ENCODE data around the gene VAV2.

Gene VAV2

DNA sequence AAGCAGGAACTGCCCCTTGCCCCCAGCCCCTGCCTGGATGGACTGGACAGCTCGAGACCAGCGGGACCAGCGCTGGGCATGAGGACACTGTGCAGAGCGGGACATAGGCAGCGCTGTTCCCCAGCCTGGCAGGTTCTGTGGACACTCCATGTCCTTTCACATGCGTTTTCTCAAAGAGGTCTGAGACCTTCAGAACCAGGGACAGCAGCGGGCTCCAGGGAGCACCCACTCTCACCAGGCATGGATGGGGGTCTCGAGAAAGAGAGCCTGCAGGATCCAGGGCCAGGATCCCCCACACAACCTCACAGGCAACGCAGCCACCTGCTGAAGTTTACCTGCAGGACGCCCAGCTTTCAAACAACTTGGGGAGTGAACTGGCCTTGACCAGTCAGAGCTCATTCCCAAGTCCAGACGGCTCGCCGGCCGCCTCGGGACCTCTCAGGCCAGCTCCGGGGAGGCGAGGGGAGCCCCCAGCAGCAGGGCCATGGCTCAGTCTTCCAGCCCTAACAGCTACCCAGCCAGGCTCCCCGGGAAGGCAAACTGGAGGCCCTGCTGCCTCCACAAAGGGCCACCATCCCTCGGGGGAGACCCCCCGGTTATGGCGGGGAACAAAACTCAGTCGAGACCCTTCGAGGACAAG, 181.4 kb downstream of the VAV2 start:
- ATAC-seq (replicated peaks) (no peak), DNase-seq (no peak)
- Mint-ChIP-seq H3K36me3 (ENCODE audit: insufficient read depth) (no peaks in the 10 kb centered on the region), H3K9me3 (no peaks in the 10 kb centered on the region), H3K4me1 (ENCODE audit: low read depth in 2 of 2) (no peaks in the 10 kb centered on the region), H3K27me3 (no peaks in the 10 kb centered on the region), H3K27ac (no peak overlapping the region), H3K4me3 (no peak overlapping the region)

DNA sequence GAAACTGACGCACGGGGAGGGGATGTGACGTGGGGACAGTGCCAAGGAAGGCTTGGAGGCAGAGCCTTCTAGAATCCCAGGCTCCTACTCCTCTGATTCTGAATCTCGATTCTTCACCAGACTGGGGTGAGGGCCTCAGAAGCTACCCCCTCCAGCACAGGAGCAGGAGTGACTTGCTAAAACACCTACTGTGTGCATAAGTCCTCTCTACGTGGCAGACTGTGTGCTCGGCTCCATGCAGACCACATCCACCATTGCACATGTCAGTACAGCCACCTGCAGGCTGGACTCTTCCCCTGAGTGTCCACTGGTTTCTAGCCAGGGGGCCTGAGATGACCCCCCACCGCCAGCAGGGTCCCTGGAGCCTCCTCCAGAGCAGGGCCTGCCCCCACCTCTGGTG, 182.8 kb downstream of the VAV2 start:
- Mint-ChIP-seq H3K27ac (no peak overlapping the region), H3K9me3 (no peaks in the 10 kb centered on the region), H3K36me3 (ENCODE audit: insufficient read depth) (no peaks in the 10 kb centered on the region), H3K4me1 (ENCODE audit: low read depth in 2 of 2) (no peaks in the 10 kb centered on the region), H3K27me3 (no peaks in the 10 kb centered on the region), H3K4me3 (no peak overlapping the region)
- no peak for ATAC-seq (replicated peaks)
- no peak for DNase-seq

DNA sequence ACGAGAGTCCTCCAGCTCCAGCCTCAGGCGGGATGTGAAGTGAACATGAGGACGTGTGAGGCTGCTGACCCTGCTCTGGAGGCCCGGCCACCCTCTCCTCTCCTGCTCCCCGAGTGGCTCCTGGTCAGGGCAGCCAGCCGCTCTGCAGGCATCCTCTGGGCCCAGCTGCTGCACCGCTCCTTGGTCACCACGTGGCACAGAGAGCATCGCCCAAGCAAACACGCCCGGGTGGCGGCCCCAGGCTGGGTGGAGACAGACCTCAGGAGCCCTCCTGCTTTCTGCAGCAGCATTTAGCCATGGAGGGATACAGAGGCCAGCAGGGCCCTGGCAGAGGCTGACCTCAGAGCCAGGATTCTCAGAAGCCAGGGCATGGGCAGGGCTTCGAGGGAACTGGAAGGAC, 184.3 kb downstream of the VAV2 start:
- H3K36me3 Mint-ChIP-seq (ENCODE audit: insufficient read depth): no peaks in the 10 kb centered on the region
- no peak overlapping the region for H3K4me3 Mint-ChIP-seq
- no peaks in the 10 kb centered on the region for H3K4me1 Mint-ChIP-seq (ENCODE audit: low read depth in 2 of 2)
- no peak overlapping the region for H3K27ac Mint-ChIP-seq
- H3K27me3 Mint-ChIP-seq: no peaks in the 10 kb centered on the region
- no peak for DNase-seq
- no peak for ATAC-seq (replicated peaks)
- H3K9me3 Mint-ChIP-seq: no peaks in the 10 kb centered on the region

DNA sequence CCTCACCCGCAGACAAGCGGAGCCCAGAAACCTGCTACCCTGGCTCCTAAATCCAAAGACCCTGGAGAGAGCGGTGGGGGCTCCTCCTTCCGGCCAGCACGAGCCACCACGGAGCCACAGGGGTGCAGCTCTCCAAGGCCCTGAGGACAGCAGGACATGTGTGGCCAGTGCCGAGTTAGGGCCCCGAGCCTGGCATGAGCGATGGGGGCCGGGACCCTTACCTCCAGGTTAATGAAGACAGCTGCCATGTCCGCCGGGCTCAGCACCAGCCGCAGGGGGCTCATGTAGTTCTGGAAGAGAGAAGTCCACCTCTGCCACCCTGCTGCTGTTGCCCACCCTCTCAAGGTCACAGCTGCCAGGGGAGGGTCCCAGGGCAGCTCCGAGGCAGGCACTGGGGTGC, 185.1 kb downstream of the VAV2 start:
- no peak overlapping the region for H3K4me3 Mint-ChIP-seq
- H3K4me1 Mint-ChIP-seq (ENCODE audit: low read depth in 2 of 2): no peaks in the 10 kb centered on the region
- H3K27me3 Mint-ChIP-seq: no peaks in the 10 kb centered on the region
- DNase-seq: no peak
- H3K27ac Mint-ChIP-seq: no peak overlapping the region
- no peaks in the 10 kb centered on the region for H3K9me3 Mint-ChIP-seq
- no peak for ATAC-seq (replicated peaks)
- no peaks in the 10 kb centered on the region for H3K36me3 Mint-ChIP-seq (ENCODE audit: insufficient read depth)

DNA sequence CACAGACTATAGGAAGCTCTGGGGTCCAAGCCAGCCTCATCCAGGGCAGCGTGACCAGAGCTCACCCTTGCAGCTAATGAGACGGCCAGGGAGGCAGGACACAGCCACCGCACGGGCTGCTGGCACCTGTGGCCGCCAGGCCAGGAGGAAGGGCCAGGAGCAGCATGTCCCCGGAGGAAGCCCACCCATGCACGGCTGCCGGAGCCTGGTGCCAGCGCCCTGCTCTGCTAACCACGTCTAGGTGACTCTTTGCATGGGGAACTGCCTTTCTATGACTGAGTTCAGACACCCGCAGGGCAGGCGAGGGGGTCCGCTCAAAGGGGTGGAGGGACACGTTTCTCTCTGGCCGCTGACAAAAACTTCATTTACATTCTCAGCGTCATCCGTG, 185.5 kb downstream of the VAV2 start:
- no peaks in the 10 kb centered on the region for H3K9me3 Mint-ChIP-seq
- ATAC-seq (replicated peaks) (no peak), DNase-seq (no peak)
- no peaks in the 10 kb centered on the region for H3K36me3 Mint-ChIP-seq (ENCODE audit: insufficient read depth)
- H3K4me3 Mint-ChIP-seq: no peak overlapping the region
- no peaks in the 10 kb centered on the region for H3K4me1 Mint-ChIP-seq (ENCODE audit: low read depth in 2 of 2)
- no peaks in the 10 kb centered on the region for H3K27me3 Mint-ChIP-seq
- no peak overlapping the region for H3K27ac Mint-ChIP-seq

DNA sequence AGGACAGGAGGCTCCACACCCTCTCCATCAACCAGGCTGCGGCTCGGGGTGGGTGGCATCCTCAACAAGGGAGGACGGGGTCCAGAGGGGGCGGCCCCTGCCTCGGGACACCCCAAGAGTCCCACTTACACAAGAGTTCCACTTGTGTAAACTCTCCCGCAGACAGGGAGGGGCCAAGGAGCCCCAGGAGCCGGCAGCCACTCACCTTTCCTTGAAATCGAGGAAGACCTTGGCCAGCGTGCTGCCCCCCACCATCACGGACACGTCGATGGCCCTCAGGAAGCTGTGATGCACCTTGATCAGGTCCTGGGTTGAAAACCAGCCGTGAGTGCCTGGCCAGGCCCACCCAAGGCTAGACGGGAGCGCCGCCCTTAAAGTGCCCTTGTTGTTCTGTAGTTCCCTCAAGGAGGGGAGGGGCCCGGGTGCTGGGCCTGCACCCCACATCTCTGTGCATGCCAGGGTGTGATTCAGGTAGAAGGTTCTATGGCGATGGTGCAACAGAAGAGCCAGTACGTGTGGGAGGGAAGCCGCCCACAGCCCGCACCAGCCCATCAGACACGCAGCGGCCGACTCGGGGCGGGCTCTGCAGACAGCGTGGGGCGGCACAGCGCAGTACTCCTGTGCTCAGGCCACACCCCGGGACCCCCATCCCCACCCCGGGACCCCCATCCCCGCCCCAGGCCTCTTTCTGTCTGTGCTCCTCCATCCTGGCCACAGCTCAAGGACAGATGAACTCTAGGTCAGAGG, 186.1 kb downstream of the VAV2 start:
- H3K27ac Mint-ChIP-seq: no peak overlapping the region
- no peak overlapping the region for H3K4me3 Mint-ChIP-seq
- no peak for ATAC-seq (replicated peaks)
- H3K36me3 Mint-ChIP-seq (ENCODE audit: insufficient read depth): no peaks in the 10 kb centered on the region
- H3K9me3 Mint-ChIP-seq: no peaks in the 10 kb centered on the region
- no peak for DNase-seq
- no peaks in the 10 kb centered on the region for H3K27me3 Mint-ChIP-seq
- H3K4me1 Mint-ChIP-seq (ENCODE audit: low read depth in 2 of 2): no peaks in the 10 kb centered on the region

DNA sequence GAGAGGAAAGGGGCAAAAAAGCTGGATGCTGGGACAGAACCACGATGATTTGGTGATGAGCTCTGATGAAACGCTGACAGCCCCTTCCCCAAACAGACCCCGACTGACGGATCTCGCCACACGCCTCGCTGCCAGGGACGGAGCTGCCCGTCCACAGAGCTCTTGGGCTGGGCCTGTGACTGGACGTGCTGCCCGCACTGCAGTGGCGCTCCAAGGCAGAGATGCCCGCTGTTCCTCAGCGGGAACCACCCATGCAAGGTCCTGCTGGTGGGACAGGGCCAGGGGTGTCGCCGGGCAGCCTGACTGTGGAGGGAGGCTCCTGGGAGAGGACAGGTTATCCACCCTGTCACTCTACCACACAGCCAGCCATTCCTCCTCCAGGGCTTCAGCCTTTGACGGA, 187.9 kb downstream of the VAV2 start:
- Mint-ChIP-seq H3K36me3 (ENCODE audit: insufficient read depth) (no peaks in the 10 kb centered on the region), H3K27ac (no peak overlapping the region), H3K4me1 (ENCODE audit: low read depth in 2 of 2) (no peaks in the 10 kb centered on the region), H3K9me3 (no peaks in the 10 kb centered on the region), H3K4me3 (no peak overlapping the region), H3K27me3 (no peaks in the 10 kb centered on the region)
- ATAC-seq (replicated peaks) (no peak), DNase-seq (no peak)

DNA sequence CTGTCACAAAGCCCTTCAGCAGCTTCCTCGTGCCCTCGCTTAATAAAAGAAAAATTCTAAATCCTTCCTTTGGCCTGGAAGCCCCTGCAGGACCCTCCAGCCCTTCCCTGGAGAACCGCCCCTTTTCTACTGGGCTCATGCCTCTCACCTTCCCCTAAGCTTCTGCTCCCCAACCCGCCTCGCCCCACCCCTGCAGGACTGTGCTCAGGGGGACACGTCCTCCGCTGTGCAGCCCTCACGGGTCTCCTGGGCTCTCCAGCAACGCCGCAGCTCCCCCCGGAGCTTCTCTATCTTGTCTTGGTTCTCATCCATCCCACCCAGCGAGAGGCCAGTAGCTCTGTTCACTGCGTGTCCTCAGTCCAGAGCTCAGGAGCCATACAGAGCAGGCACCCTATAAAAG, 188.4 kb downstream of the VAV2 start:
- H3K9me3 Mint-ChIP-seq: no peaks in the 10 kb centered on the region
- no peaks in the 10 kb centered on the region for H3K4me1 Mint-ChIP-seq (ENCODE audit: low read depth in 2 of 2)
- H3K27me3 Mint-ChIP-seq: no peaks in the 10 kb centered on the region
- H3K36me3 Mint-ChIP-seq (ENCODE audit: insufficient read depth): no peaks in the 10 kb centered on the region
- no peak for ATAC-seq (replicated peaks)
- no peak for DNase-seq
- H3K27ac Mint-ChIP-seq: no peak overlapping the region
- no peak overlapping the region for H3K4me3 Mint-ChIP-seq

DNA sequence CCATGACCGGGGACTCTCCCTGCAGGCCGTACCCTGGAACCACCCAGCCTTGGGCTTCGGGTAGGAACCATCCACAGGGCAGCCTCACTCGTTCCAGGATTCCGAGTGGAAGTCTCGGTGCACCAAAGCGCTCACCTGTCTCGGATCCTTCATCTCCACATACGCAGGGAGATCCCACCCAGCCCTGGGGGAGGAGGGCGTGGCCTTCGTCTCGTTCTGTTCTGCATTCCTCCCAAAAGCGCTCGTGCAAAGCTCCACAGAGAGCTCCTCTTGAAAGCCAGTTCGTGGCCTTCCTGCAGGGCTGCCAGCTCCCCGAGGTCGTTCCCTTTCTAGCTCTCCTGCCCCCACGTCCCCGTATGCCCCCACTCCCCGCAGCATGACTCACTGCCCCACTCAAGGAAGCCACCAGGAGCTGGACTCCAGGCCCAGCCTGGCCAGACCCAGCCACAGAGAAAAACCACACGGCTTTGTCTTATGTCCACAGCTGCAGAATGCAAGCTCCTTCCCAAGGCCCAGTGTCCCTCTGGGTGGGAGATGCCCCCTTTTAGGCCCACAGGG, 189.0 kb downstream of the VAV2 start:
- no peaks in the 10 kb centered on the region for H3K36me3 Mint-ChIP-seq (ENCODE audit: insufficient read depth)
- no peak overlapping the region for H3K4me3 Mint-ChIP-seq
- DNase-seq: no peak
- H3K4me1 Mint-ChIP-seq (ENCODE audit: low read depth in 2 of 2): no peaks in the 10 kb centered on the region
- H3K27me3 Mint-ChIP-seq: no peaks in the 10 kb centered on the region
- ATAC-seq (replicated peaks): no peak
- H3K27ac Mint-ChIP-seq: peak overlapping the region; percentile 25 to 71
- H3K9me3 Mint-ChIP-seq: no peaks in the 10 kb centered on the region

DNA sequence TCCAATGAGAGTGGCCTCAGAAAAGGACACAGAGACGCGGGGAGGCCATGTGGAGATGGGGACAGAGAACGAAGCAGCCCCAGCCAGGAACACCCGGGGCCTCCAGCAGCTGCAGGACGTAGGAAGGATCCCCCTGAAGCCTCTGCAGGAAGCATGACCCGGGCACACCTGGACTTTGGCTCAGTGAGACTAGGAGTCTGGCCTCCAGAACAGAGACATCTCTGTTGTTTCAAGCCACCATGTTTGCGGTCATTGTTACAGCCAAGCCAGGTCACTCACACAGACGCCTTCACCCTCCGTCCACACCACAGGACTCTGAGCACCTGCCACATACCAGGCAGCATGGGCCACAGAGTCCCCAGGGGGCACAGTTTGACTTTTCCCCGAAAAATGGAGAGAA, 190.4 kb downstream of the VAV2 start:
- no peak for ATAC-seq (replicated peaks)
- H3K27ac Mint-ChIP-seq: no peak overlapping the region
- no peaks in the 10 kb centered on the region for H3K9me3 Mint-ChIP-seq
- DNase-seq: no peak
- H3K4me1 Mint-ChIP-seq (ENCODE audit: low read depth in 2 of 2): no peaks in the 10 kb centered on the region
- H3K27me3 Mint-ChIP-seq: no peaks in the 10 kb centered on the region
- no peaks in the 10 kb centered on the region for H3K36me3 Mint-ChIP-seq (ENCODE audit: insufficient read depth)
- H3K4me3 Mint-ChIP-seq: no peak overlapping the region

DNA sequence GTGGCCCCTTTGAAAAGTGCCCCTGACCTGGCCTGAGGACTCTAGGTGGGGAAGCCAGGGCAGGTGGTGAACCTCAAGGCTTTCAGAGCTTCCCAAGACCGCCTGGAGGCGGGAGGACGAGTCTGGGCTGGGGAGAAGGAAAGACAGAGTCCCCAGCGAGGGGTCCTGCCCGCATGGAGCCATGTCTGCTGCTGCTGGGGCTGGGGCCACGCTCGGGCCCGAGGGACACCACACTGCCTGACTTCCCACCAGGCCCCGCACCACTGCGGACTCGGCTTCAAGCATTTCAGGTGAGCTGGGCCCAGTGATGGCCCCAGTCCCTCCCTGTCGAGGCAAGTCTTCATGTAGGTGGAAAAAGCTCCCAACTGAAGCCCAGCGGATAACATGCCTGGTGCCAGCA, 191.9 kb downstream of the VAV2 start:
- no peaks in the 10 kb centered on the region for H3K4me1 Mint-ChIP-seq (ENCODE audit: low read depth in 2 of 2)
- DNase-seq: no peak
- no peak for ATAC-seq (replicated peaks)
- no peak overlapping the region for H3K27ac Mint-ChIP-seq
- no peaks in the 10 kb centered on the region for H3K9me3 Mint-ChIP-seq
- no peaks in the 10 kb centered on the region for H3K36me3 Mint-ChIP-seq (ENCODE audit: insufficient read depth)
- H3K4me3 Mint-ChIP-seq: no peak overlapping the region
- H3K27me3 Mint-ChIP-seq: no peaks in the 10 kb centered on the region

DNA sequence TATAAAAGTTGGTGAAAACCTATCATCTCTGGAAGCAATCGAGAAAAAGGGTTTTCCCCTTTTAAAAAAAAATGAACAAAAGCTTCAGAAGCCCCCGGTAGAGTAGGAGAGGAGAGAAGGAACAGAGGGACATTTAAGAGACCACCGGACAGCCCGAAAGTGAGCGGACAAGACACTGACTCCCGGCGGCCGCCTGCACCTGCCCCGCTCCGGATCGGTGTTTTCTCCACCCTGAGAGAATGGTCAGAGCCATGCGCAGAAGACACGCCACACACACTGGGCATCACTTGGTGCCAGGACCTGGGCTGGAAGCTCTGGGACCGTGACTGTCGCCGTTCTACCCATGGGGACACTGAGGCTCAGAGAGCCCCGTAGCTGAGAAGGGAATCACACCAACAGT, 192.4 kb downstream of the VAV2 start:
- Mint-ChIP-seq H3K36me3 (ENCODE audit: insufficient read depth) (no peaks in the 10 kb centered on the region), H3K27ac (no peak overlapping the region), H3K9me3 (no peaks in the 10 kb centered on the region), H3K4me3 (no peak overlapping the region), H3K4me1 (ENCODE audit: low read depth in 2 of 2) (no peaks in the 10 kb centered on the region), H3K27me3 (no peaks in the 10 kb centered on the region)
- DNase-seq: no peak
- ATAC-seq (replicated peaks): no peak

DNA sequence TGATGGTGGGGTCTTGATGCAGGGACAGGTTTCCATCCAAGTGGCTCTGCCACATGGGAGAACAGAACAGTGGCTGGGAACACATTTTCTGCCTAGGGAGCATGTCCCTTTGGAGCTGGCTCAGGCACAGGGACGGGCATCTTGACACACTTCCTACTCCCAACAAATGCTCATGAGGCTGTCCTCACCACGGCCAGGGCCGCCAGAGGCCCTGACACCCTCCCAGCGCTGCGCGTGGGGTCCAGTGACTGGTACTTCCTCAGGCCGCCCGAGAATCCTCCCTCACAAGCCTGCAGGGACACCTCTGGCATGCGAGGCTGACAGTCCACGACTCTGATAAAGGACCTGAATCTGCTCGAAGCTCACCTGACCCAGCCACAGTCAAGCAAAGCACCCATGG, 193.0 kb downstream of the VAV2 start:
- ATAC-seq (replicated peaks): no peak
- no peaks in the 10 kb centered on the region for H3K27me3 Mint-ChIP-seq
- H3K36me3 Mint-ChIP-seq (ENCODE audit: insufficient read depth): no peaks in the 10 kb centered on the region
- no peak overlapping the region for H3K27ac Mint-ChIP-seq
- no peak for DNase-seq
- H3K4me1 Mint-ChIP-seq (ENCODE audit: low read depth in 2 of 2): no peaks in the 10 kb centered on the region
- H3K9me3 Mint-ChIP-seq: no peaks in the 10 kb centered on the region
- no peak overlapping the region for H3K4me3 Mint-ChIP-seq

DNA sequence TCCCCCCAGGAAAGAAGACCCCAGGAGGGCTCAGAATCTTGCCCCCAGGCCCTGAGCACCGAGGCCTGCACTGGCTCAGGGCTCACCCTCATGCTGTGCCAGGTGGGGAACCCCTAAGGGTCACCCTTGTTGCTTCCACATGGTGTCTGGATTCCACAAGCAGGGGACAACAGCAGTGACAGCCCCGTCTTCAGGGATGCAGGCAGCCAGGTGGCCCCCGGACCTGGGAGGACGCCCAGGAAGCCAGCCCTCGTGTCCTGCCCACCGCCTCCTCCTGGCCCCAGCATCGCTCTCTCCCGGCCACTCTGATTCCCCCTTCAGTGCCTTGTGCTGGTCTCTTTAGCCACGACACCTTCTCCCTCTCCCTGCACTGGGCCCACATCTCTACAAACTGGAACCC, 194.0 kb downstream of the VAV2 start:
- Mint-ChIP-seq H3K4me3 (no peak overlapping the region), H3K27me3 (no peaks in the 10 kb centered on the region), H3K9me3 (no peaks in the 10 kb centered on the region), H3K4me1 (ENCODE audit: low read depth in 2 of 2) (no peaks in the 10 kb centered on the region), H3K36me3 (ENCODE audit: insufficient read depth) (no peaks in the 10 kb centered on the region), H3K27ac (peak overlapping the region in 1 of 2 donors; percentile 24)
- ATAC-seq (replicated peaks) (no peak), DNase-seq (no peak)
